ENCODE data around the gene SCN10A.

Gene SCN10A

DNA sequence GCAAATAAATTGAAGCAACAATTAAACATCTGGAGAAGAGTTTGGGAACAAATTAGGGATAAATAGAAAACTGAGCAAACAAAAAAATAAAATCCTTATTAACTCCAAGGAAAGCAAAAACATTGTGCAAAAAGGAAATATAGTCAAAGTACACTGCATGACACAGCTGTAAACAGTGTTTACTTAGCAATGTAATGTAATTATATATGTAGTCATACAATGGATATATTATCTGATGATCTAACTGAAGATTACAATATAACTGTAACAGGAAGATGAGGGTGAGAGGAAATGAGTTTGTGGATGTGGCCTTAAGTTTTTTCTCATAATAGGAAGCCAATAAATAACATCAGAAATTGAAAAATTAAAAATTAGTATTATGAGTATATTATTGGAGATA lies 42.5 kb downstream of the SCN10A start:
- DNase-seq (ENCODE audit: low spot score): no peak

GRCh38 chr3:38763569-38763968 lies 52.4 kb downstream of the SCN10A start:
- no peak for DNase-seq (ENCODE audit: low spot score)

DNA sequence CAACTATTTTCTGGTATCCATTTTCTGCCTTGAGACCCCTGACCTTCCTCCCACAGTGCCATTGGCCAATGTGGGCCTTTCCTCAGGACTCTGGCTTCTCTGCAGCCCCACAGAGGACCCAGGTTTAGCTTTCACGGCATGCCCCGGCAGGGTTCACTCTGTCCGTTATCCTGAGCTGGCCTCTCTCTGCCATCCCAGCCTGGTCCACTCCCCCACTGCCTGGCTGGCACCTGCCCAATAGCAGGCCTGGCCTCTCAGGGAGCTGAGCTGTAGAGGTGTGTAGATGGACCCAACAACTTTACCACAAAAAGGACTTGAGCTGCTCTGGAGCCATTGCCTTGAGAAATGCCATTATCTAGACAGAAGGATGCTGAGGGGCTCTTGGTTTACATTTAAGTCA lies 57.5 kb downstream of the SCN10A start:
- no peak for DNase-seq (ENCODE audit: low spot score)

DNA sequence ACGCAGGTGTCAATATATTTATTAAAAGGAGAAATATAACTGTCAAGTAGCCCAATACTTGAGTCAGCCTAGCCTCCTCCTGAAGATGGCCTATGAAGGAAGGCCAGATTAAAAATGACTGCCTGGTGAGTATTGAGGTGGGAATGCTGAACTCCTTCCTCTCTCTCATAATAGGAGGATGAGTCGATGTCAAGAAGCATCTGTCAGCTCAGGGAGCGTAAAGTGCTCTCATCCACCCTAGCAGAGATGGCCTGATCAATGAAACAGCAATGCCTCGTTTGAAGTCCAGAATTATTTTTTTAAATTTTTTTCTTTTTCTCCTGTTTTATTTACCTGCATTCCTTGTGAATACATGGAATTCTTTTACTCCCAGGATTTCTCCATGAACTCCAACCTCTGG lies 58.3 kb downstream of the SCN10A start:
- DNase-seq (ENCODE audit: low spot score): no peak

DNA sequence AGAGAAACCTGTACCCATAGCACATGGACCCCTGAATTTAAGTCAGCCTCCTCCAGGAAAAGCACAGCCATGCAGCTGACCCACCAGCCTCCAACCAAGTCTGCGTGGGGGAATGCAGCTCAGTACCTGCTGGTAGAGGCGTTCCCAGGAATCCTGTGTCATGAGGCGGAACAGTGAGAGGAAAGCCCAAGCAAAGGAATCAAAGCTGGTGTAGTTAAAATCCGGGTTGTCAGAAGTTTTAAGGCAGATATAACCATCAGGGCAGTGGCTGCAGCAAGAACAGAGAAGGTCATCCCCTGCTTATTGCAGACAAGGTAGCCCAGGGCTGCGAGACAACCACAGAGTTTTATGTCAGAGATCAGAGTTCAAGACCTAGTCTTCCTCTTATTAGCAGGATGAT lies 59.1 kb downstream of the SCN10A start:
- DNase-seq (ENCODE audit: low spot score): no peak

DNA sequence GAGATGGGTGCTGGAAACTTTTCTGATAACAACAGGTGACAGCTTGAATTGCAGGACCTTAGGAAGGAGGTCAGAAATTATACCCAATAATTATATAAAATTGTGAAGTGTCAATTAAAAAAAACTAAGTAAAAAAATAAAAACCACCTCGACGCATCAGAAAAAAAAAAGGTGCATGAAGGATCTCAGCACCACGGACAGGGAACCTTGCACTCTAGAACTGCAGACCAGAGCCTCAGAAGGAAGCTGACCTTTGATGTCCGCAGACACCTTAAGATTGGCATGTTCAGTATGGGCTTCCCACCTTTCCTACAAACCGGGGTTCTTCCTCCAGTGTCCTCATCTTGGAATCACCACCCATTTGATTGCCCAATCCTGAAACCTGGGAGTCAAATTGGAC lies 60.9 kb downstream of the SCN10A start:
- DNase-seq (ENCODE audit: low spot score): no peak

GRCh38 chr3:38746641-38747040 lies 69.4 kb downstream of the SCN10A start:
- no peak for DNase-seq (ENCODE audit: low spot score)

GRCh38 chr3:38743043-38743442 lies 73.0 kb downstream of the SCN10A start:
- DNase-seq (ENCODE audit: low spot score): no peak

DNA sequence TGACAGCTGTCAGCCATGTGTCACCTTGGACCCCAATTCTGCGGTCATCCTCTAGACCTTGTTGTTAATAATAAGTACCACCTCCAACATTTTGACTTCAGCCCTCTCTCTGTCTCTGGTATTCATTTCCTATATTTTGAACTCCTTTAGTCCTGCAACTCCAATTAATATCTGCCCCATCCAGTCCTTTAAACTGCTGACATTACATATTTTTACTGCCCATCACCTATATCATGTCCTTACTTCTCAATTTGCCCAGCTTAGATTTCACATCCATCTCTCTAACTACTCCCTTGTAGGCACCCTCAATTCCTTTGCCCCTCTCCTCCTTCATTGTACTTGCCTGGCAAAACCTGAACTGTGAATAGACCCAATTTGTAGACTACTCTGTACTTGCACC lies 73.5 kb downstream of the SCN10A start:
- no peak for DNase-seq (ENCODE audit: low spot score)

DNA sequence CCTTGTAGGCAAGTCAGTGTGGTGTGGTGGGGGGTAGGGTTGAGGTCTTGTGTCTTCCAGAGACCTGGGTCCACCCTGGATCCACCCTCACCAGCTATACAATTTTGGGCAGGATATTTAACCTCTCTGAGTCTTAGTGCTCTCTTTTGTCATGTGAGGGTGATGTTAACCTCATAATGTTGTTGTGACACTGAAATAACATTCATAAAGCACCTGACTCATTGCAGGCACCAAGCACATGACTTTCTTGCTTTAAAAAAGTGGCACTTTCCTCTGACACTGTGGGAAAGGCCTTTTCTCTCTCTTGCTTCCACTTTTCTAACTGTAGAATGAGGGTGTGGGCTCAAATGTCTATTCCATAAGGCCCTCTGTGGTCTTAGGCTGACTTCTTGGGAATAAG lies 75.5 kb downstream of the SCN10A start:
- no peak for DNase-seq (ENCODE audit: low spot score)

DNA sequence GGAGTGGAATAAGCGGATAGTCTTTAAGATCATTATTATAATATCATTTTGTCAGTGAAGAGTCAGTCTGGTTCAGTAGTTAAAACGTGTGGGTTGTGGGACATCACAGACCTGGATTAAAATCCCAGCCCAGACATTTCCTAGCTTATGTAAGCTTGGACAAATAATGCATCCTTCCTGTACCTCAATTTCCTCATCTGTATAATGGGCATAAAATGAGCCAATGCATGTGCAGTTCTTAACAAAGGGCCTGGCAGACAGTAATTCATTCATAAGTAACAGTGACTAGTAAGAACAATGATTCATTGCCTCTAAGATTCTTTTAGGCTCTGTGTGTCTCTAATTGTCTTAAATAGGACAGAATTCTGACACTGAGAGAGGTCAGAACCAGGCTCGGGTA lies 76.1 kb downstream of the SCN10A start:
- DNase-seq (ENCODE audit: low spot score): no peak

- no peak for DNase-seq (ENCODE audit: low spot score)
Measured at GRCh38 chr3:38739396-38739689, 76.7 kb downstream of the SCN10A start.

DNA sequence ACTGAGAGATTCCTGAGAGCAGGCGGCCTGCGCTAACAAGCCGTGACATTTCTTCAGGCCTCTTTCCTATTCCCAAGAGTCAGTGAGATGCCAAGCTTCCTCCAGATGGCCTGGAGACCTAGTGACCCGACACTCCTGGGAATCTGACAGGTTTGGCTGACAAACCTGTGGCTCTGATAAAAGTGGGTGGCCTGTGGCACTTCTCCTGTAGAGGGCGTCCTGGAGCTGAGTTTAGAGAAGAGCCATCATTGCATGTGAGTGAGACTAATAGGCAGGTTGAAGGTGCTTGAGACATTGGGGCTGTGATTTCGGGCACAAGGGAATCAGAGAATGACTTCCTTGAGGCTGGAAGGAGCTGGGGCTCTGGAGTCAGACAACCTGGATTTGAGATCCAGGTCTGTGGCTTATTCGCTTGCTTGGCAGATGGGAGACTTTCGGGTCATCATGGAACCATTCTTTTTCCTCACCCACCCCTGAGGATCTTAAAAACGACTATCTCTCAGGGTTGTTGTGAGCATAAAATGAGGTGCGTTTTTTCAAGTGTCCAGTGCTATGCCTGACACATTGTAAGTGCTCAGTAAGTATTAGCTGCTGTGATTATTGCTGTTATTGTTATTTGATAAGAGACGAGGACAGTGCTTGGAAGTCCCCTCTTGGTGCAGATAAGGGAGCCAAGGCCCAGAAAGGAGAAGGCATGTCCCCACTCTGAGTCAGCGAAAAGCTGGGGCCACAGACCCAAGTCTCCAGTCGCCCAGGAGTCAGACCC lies 77.2 kb downstream of the SCN10A start:
- DNase-seq (ENCODE audit: low spot score): peak; percentile 30

GRCh38 chr3:38731522-38731921 lies 84.5 kb downstream of the SCN10A start:
- no peak for DNase-seq (ENCODE audit: low spot score)

- DNase-seq (ENCODE audit: low spot score): no peak
Measured at GRCh38 chr3:38730281-38730680, 85.7 kb downstream of the SCN10A start.

DNA sequence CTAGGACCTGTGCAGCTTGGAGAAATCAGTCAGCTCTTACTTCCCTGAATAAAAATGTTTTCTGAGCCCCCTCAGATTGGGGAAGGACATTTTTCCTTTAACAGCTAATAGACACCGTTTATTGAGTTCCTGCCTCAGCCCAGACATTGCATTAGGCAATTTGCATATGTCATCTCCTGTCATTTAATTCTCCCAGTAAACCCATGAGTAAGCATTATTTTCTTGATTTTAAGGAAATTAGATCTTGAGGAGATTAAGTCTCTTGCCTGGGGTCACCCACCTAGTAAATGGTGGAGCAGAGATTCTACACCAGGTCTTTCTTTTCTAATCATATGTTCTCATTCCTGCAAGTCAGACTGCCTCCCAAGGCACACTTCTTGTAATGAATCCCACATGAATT lies 88.0 kb downstream of the SCN10A start:
- DNase-seq (ENCODE audit: low spot score): no peak

- DNase-seq (ENCODE audit: low spot score): no peak
Measured at GRCh38 chr3:38726751-38727150, 89.3 kb downstream of the SCN10A start.

GRCh38 chr3:38725726-38726419 lies 90.1 kb downstream of the SCN10A start:
- no peak for DNase-seq (ENCODE audit: low spot score)

DNA sequence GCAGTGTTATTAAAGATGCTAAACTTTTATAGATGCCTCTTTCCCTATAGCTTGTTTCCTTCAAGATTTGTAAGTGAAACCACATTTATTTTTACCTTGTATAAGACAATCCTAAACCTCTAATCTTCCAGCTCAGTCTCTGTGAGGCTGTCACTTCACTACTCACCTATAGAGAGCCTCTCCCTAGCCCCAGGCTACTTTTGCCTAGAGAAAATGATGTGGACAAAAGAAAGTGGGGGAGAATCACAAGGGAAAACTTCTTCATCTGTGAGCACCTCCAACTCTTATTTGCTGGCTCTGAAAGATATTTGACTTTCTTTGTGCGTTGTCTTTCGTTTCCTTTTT lies 91.7 kb downstream of the SCN10A start:
- no peak for DNase-seq (ENCODE audit: low spot score)

DNA sequence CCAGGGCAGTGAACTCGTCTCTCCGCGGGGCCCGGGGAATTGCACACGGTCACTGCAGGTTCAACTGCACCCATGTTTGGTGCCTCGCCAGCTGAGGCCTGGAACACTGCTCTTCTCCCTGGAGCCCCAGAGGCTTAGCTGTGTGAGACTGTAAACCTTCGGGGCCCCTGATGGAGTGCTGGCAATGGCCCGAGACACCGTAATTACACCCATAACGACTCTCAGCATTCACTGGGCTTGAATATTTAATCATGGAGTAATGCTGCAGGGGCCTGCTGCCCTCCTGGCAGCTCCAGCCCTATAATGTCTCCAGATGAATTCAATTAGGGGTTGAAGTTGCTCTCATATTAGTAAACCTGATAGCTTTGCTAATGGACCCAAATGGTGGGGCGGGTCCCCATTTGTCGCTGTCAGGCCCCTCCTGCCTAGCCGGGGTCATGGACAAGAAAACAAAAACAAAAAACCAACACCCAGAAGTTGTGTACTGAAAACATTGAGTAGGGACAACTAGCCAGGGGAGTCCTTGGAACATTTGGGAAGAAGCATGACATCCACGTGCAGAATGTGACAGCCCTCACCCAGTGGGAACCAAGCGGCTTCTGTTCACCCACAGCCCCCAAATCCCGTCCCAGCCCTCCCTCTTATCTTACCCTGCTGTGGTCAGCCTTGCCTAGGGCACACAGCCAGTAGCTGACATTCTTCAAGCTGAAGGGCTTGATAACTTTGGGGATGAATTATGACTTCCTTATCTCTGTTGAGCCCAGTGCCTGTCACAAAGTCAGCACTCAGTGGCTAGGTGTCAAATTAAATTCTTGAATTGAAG lies 92.2 kb downstream of the SCN10A start:
- no peak for DNase-seq (ENCODE audit: low spot score)

GRCh38 chr3:38722781-38723568 lies 93.0 kb downstream of the SCN10A start:
- no peak for DNase-seq (ENCODE audit: low spot score)

DNA sequence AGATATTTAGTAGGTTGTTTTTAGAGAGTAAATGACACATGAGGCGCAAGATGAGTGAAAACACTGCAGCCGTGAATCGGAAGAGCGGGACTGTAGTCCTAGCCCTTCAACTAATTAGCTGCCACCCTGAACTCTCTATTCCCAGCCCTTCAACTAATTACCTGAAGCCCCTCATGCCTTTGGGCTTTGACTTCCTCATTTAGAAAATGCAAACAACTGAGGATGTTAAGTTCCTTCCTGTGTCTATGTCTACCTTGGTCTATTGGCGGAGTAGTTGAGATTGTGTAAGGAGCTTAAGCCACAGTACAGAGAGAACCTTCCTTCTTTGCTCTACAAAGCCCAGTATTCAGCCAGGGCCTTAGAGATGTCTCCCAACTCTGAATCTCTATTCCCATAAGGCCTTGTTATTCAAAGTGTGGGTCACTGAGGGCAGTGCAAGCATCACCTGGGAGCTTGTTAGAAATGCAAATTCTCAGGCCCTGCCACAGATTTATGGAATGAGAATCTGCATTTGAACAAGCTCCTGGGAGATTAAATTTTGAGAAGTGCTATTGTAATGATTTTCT lies 94.7 kb downstream of the SCN10A start:
- DNase-seq (ENCODE audit: low spot score): no peak

All from germinal center (tissue), 1 donor.